Right atrium auricular region (tissue), 2 donors: Measurements from ENCODE around the gene XRCC1. TPM values are rescaled to one million over a fixed set of nuclear protein-coding genes. Genes with fewer than 3 reads are reported as not detected.
A peak's percentile ranks its signal among the peaks of the same experiment; 100 is the strongest.

Experiments
- DNase-seq: peaks from one replicate; pipeline ENCODE4 v3.0.0-alpha.2; 2019; ENCODE audit warnings: low spot score
- H3K27ac ChIP-seq, 2 donors: fragments of 200-600 bp; sonication (generic); 1 replicate in 1 of 2; 2 replicates in 1 of 2; pipeline ENCODE4 v1.5.1; 2016 to 2019
- H3K27me3 ChIP-seq, 2 donors: fragments of 200-600 bp; sonication (generic); one replicate each; pipeline versions ENCODE4 v1.5.1 to v1.6.0; 2017 to 2019
- H3K36me3 ChIP-seq: fragments of 200-600 bp; sonication (generic); one replicate; pipeline ENCODE4 v1.5.1; 2016
- H3K4me1 ChIP-seq, 2 donors: fragments of 200-600 bp; sonication (generic); one replicate each; pipeline versions ENCODE4 v1.5.1 to v1.6.0; 2017 to 2019
- H3K4me3 ChIP-seq, 2 donors: fragments of 200-600 bp; sonication (generic); 1 replicate in 1 of 2; 2 replicates in 1 of 2; pipeline ENCODE4 v1.5.1; 2017 to 2019; ENCODE audit warnings: mild to moderate bottlenecking in 1 of 2, moderate library complexity in 1 of 2
- H3K9me3 ChIP-seq, 2 donors: fragments of 200-600 bp; sonication (generic); one replicate each; pipeline ENCODE4 v1.5.1; 2019
- total RNA-seq, 2 donors: library from RNA; depleted of rRNA; stranded (reverse); fragments of >200 nt; gene quantifications; one replicate each; pipeline ENCODE4 v1.1.0, GENCODE V29; 2016
- TF ChIP-seq, protein P1 (sequence below), 2 donors: fragments of 200-600 bp; sonication (generic); IDR thresholded peaks; one replicate each; pipeline ENCODE4 v1.5.1; 2019; ENCODE audit warnings: antibody characterized with exemption in 2 of 2

XRCC1 gene, protein sequence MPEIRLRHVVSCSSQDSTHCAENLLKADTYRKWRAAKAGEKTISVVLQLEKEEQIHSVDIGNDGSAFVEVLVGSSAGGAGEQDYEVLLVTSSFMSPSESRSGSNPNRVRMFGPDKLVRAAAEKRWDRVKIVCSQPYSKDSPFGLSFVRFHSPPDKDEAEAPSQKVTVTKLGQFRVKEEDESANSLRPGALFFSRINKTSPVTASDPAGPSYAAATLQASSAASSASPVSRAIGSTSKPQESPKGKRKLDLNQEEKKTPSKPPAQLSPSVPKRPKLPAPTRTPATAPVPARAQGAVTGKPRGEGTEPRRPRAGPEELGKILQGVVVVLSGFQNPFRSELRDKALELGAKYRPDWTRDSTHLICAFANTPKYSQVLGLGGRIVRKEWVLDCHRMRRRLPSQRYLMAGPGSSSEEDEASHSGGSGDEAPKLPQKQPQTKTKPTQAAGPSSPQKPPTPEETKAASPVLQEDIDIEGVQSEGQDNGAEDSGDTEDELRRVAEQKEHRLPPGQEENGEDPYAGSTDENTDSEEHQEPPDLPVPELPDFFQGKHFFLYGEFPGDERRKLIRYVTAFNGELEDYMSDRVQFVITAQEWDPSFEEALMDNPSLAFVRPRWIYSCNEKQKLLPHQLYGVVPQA
- 10 to 100 TPM; 14.3 to 14.9 TPM for total RNA-seq

DNA sequence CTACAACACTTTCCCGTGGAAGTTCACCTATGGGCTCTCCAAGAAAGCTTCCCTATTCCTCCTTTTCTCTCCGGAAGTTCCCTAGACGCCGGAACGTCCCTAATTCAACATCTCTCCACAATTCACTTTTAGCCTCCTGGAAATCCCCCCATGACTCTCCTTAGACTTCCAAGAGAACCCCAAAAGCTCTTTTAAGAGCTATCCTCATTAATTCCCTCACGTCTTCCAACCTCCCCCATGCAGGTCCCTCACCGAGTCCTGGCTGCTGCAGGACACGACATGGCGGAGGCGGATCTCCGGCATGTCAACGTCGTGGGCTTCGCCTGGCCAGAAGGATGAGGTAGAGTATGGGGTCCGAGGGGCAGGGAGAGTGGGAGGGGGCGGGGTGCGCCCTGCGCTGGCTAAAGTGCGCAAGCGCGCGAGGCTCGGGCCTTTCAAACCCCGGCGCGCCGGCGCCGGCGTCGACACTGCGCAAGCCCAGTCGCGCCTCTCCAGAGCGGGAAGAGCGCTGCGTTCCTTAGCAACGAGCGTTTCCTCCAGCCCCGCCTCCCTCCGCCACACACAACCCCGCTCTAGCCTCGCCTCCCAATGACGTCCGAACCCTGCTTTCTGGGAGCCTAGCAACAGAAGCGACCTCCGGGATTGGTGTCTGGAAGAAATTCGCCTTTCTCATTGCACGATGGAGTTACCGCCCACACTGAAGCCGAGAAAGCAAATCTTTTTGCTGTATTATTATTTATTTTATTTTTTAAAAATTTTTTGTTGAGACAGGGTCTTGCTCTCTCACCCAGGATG is at the start of gene XRCC1, which contains the start of gene PINLYP:
Gene XRCC1, minus strand, starts transcription at position 372 of the 795 bp plus-strand sequence. Its CDS starts 69 bp downstream, at position 303.
Gene PINLYP, plus strand, starts transcription at position 646 of the 795 bp plus-strand sequence. CDS start 1,391 bp downstream, outside the sequence.
- Histone ChIP-seq H3K36me3 (no peaks in the 10 kb centered on the region), H3K27ac (peak within 1 kb of the TSS; percentile 79 to 84), H3K27me3 (no peaks in the 10 kb centered on the region), H3K4me3 (peak within 1 kb of the TSS; percentile 76 to 79), H3K4me1 (peaks cover 0 to 17% of the 10 kb centered on the region in 2 donors), H3K9me3 (no peaks in the 10 kb centered on the region)
- DNase-seq = peak; percentile 97
- TF ChIP-seq, protein P1, sequence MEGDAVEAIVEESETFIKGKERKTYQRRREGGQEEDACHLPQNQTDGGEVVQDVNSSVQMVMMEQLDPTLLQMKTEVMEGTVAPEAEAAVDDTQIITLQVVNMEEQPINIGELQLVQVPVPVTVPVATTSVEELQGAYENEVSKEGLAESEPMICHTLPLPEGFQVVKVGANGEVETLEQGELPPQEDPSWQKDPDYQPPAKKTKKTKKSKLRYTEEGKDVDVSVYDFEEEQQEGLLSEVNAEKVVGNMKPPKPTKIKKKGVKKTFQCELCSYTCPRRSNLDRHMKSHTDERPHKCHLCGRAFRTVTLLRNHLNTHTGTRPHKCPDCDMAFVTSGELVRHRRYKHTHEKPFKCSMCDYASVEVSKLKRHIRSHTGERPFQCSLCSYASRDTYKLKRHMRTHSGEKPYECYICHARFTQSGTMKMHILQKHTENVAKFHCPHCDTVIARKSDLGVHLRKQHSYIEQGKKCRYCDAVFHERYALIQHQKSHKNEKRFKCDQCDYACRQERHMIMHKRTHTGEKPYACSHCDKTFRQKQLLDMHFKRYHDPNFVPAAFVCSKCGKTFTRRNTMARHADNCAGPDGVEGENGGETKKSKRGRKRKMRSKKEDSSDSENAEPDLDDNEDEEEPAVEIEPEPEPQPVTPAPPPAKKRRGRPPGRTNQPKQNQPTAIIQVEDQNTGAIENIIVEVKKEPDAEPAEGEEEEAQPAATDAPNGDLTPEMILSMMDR (IDR thresholded peaks at IDR 0.05) = no peak

DNA sequence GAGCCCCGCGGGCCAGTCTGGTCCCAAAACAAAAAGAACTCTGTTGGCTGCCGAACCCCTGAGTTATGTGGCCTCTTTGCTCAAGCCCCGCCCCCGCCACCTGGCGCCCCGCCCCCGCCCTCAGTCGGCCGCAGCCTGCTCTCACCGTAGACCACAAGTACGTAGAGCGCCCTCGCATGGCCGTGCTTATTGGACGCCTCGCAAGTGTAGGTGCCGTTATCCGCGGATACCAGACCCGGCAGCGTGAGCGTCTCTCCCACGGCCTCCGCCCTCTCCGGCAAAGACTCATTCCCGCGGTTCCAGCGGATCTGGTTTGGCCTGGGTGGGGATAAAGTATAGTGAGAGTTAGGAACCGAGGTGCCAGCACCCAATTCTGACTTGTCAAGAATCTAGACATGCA is 49.6 kb upstream of the XRCC1 start:
- H3K9me3 ChIP-seq = no peaks in the 10 kb centered on the region

DNA sequence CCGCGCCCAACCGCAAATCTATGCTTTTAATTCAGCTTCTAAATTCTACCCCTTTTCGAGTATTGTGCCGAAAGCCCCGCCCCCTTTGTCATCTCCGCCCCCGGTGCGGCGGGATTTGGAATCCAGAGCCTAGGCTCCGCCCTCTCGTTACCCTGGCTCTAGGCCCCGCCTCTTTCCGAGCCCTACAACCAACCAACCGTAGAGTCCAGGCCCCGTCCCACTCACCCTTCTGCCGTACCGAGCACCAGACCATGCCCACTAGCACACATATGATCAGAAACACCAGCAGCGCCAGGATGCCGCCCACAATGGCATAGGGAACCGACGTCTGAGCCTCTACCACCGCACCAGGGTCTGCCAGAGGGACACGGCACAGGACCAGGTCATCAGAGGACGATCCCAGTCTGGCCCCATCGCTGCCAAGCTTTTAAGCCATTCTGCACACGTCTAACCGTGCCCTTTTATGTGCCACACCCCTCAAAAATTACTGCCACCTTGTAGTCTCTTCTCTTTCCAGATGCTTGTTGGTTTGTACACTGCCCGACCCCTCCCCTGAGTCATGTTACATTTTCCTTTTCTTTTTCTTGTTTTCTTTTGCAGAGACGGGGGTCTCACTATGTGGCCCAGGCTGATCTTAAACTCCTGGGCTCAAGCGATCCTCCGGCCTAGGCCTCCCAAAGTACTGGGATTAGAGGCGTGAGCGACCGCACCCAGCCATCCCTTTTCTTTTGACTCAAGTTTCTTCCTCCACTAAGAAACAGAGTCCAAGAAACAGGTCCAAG is 48.8 kb upstream of the XRCC1 start:
- H3K36me3 ChIP-seq = no peaks in the 10 kb centered on the region
- TF ChIP-seq, protein P1 (IDR thresholded peaks at IDR 0.05) = no peak
- H3K4me1 ChIP-seq = peaks cover 0 to 11% of the 10 kb centered on the region in 2 donors
- H3K27ac ChIP-seq = no peak overlapping the region
- H3K4me3 ChIP-seq = no peak overlapping the region
- no peaks in the 10 kb centered on the region for H3K27me3 ChIP-seq
- DNase-seq = no peak
- H3K9me3 ChIP-seq = no peaks in the 10 kb centered on the region

More for the DNA sequence above, 49.6 kb upstream of the XRCC1 start:
- TF ChIP-seq, protein P1 (IDR thresholded peaks at IDR 0.05) = no peak
- H3K27ac ChIP-seq = no peak overlapping the region
- H3K27me3 ChIP-seq = no peaks in the 10 kb centered on the region
- DNase-seq = no peak
- H3K4me1 ChIP-seq = peaks cover 0 to 8% of the 10 kb centered on the region in 2 donors
- no peak overlapping the region for H3K4me3 ChIP-seq
- H3K36me3 ChIP-seq = no peaks in the 10 kb centered on the region

DNA sequence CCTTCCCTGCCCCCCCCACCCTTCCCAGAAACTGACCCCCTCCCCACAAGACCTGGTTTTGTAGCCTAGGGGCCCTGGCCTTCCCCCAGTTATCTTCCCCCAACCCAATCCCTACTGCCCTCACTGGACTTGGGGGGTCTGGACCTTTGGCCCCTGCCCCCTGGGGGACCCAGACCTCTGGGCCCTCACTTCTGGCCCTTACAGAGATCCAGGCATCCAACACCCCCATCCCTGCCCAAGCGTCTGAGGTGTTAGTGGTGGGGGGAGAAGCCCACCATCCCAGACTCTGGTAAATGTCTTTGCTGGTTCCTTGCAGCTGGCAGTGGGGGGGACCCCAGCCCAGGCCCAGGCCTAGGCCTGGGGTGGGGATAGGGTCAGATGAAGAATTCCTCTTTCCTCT is 47.6 kb upstream of the XRCC1 start:
- TF ChIP-seq, protein P1 (IDR thresholded peaks at IDR 0.05) = no peak
- DNase-seq = no peak

DNA sequence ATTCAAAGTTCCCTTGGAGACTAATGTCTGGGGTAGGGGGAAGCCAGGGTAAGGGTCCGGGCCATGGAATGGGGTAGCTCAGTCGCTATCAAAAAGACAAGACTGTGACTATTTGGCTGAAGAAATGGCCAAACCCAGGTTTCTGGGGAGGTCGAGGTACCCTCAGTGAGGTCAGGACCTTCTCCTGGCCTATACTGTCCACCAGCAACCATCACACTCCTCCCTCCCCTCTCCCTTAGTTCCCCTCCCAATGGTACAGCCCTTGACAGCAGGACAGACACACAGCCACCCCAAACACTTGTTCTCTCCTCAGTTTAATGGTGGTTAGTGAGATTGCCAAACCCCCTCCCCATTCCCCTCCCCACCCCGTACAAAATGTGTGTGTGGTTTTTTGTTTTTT is 46.7 kb upstream of the XRCC1 start:
- Histone ChIP-seq H3K27ac (no peak overlapping the region), H3K9me3 (no peaks in the 10 kb centered on the region), H3K36me3 (no peaks in the 10 kb centered on the region), H3K27me3 (no peaks in the 10 kb centered on the region), H3K4me1 (peaks cover 0 to 17% of the 10 kb centered on the region in 2 donors), H3K4me3 (no peak overlapping the region)
- no peak for DNase-seq
- TF ChIP-seq, protein P1 (IDR thresholded peaks at IDR 0.05) = no peak

More for the DNA sequence above, 47.6 kb upstream of the XRCC1 start:
- no peak overlapping the region for H3K27ac ChIP-seq
- no peaks in the 10 kb centered on the region for H3K36me3 ChIP-seq
- H3K27me3 ChIP-seq = no peaks in the 10 kb centered on the region
- H3K9me3 ChIP-seq = no peaks in the 10 kb centered on the region
- H3K4me1 ChIP-seq = peaks cover 0 to 17% of the 10 kb centered on the region in 2 donors
- no peak overlapping the region for H3K4me3 ChIP-seq
